HepG2 (cell line): ENCODE data around the gene KXD1. TPM values are rescaled to one million over a fixed set of nuclear protein-coding genes. Genes with fewer than 3 reads are reported as not detected.

Experiments used
- CC2D1A ChIP-seq: sonication (generic); formaldehyde crosslinking; IDR thresholded peaks from 2 replicates; pipeline ENCODE4 v1.8.1; 2023; ENCODE audit warnings: mild to moderate bottlenecking, missing genetic modification reagents
- CEBPG ChIP-seq: IDR thresholded peaks from 2 replicates; pipeline ENCODE4 v1.6.1; 2016
- FOSL1 ChIP-seq: sonication (generic); formaldehyde crosslinking; IDR thresholded peaks from 2 replicates; pipeline ENCODE4 v1.9.0; 2021; ENCODE audit warnings: missing genetic modification reagents, borderline replicate concordance
- FOXK2 ChIP-seq: fragments of 450-650 bp; IDR thresholded peaks from 2 replicates; pipeline ENCODE4 v1.6.1; 2016
- HMG20B ChIP-seq: conservative IDR thresholded peaks from 2 replicates; pipeline ENCODE4 v1.6.1; 2016; ENCODE audit warnings: missing genetic modification reagents, missing compliant biosample characterization
- HNF4A ChIP-seq: sonication (generic); formaldehyde crosslinking; IDR thresholded peaks from 2 replicates; pipeline ENCODE4 v1.4.0; 2020; ENCODE audit warnings: missing genetic modification reagents
- HOXA9 ChIP-seq: sonication (generic); formaldehyde crosslinking; IDR thresholded peaks from 2 replicates; pipeline ENCODE4 v1.8.1; 2022; ENCODE audit warnings: missing genetic modification reagents, mild to moderate bottlenecking, moderate library complexity, borderline replicate concordance
- KDM6A ChIP-seq: IDR thresholded peaks from 2 replicates; pipeline ENCODE4 v1.6.1; 2016; ENCODE audit warnings: low read depth
- MED8 ChIP-seq: sonication (generic); formaldehyde crosslinking; IDR thresholded peaks from 2 replicates; pipeline ENCODE4 v1.8.1; 2023; ENCODE audit warnings: mild to moderate bottlenecking, missing genetic modification reagents; ENCODE audit not compliant: insufficient replicate concordance
- NCOA2 ChIP-seq: sonication (generic); formaldehyde crosslinking; IDR thresholded peaks from 2 replicates; pipeline ENCODE4 v1.8.0; 2022; ENCODE audit warnings: inconsistent platforms
- NFATC3 ChIP-seq: sonication (generic); formaldehyde crosslinking; IDR thresholded peaks from 2 replicates; pipeline ENCODE4 v1.5.1; 2020; ENCODE audit warnings: mild to moderate bottlenecking, missing genetic modification reagents
- RARG ChIP-seq: sonication (generic); formaldehyde crosslinking; IDR thresholded peaks from 2 replicates; pipeline ENCODE4 v1.4.0; 2020; ENCODE audit warnings: low read depth, mild to moderate bottlenecking, missing genetic modification reagents
- ZNF451 ChIP-seq: sonication (generic); formaldehyde crosslinking; IDR thresholded peaks from 2 replicates; pipeline ENCODE4 v1.5.0; 2020; ENCODE audit warnings: mild to moderate bottlenecking, missing genetic modification reagents
- ZNF564 ChIP-seq: sonication (generic); formaldehyde crosslinking; IDR thresholded peaks from 2 replicates; pipeline ENCODE4 v1.8.1; 2023; ENCODE audit warnings: mild to moderate bottlenecking, missing genetic modification reagents
- ZNF629 ChIP-seq: sonication (generic); formaldehyde crosslinking; conservative IDR thresholded peaks from 2 replicates; pipeline ENCODE4 v1.5.0; 2020; ENCODE audit warnings: missing genetic modification reagents
- ZNF850 ChIP-seq: sonication (generic); formaldehyde crosslinking; conservative IDR thresholded peaks from 2 replicates; pipeline ENCODE4 v1.9.0; 2021; ENCODE audit warnings: mild to moderate bottlenecking, missing genetic modification reagents
- polyA plus RNA-seq, 8 experiments: library from polyadenylated mRNA; depleted of rRNA in 3 of 8; stranded (reverse) in 7 of 8; unstranded in 1 of 8; fragments of >200 nt; fragmentation: Illumina TruSeq in 4 of 8; extraction: Trizol in 4 of 8; gene quantifications; 2 replicates each; pipeline versions ENCODE4 v1.2.1 to v1.2.3, GENCODE V29; 2011 to 2016; ENCODE audit warnings: low read depth in 4 of 8, missing spikeins in 1 of 8, mixed read lengths in 1 of 8; ENCODE audit not compliant: insufficient read depth in 1 of 8
- total RNA-seq, 5 experiments: library from RNA; depleted of rRNA; stranded (reverse); fragments of >200 nt; fragmentation: Illumina TruSeq; extraction: Trizol; gene quantifications; 2 replicates each; pipeline ENCODE4 v1.2.3, GENCODE V29; 2016; ENCODE audit warnings: low read depth in 1 of 5
- TF ChIP-seq, protein P1 (sequence below): sonication (generic); formaldehyde crosslinking; IDR thresholded peaks from 2 replicates; pipeline ENCODE4 v1.4.0; 2020; ENCODE audit warnings: missing genetic modification reagents
- TF ChIP-seq, protein P2 (sequence below): IDR thresholded peaks from 2 replicates; pipeline ENCODE4 v1.6.1; 2018; ENCODE audit warnings: missing genetic modification reagents, mild to moderate bottlenecking, missing compliant biosample characterization
- TF ChIP-seq, protein P3 (sequence below), 2 experiments: sonication (generic) in 1 of 2; formaldehyde crosslinking in 1 of 2; IDR thresholded peaks; 2 replicates each; pipeline versions ENCODE4 v1.4.0 to v1.6.1; 2018 to 2020; ENCODE audit warnings: missing genetic modification reagents in 2 of 2, borderline replicate concordance in 1 of 2, low read depth in 1 of 2, mild to moderate bottlenecking in 1 of 2, missing biosample characterization in 1 of 2
- TF ChIP-seq, protein P4 (sequence below): sonication (generic); formaldehyde crosslinking; IDR thresholded peaks from 2 replicates; pipeline ENCODE4 v1.8.1; 2023; ENCODE audit warnings: mild to moderate bottlenecking, inconsistent platforms, moderate library complexity, missing genetic modification reagents, borderline replicate concordance
- TF ChIP-seq, protein P5 (sequence below), 2 experiments: fragments of 450-650 bp in 1 of 2; sonication (generic) in 1 of 2; formaldehyde crosslinking; IDR thresholded peaks; 2 replicates each; pipeline versions ENCODE4 v1.5.0 to v1.8.0; 2020 to 2022; ENCODE audit warnings: mild to moderate bottlenecking in 1 of 2, missing genetic modification reagents in 1 of 2
- TF ChIP-seq, protein P6 (sequence below): sonication (generic); formaldehyde crosslinking; IDR thresholded peaks from 2 replicates; pipeline ENCODE4 v1.8.1; 2023; ENCODE audit warnings: missing genetic modification reagents, mild to moderate bottlenecking, borderline replicate concordance

The KXD1 gene
- total and polyA plus RNA-seq, 2 of the 13 experiments (the other 11 are each of a cell fraction or from before 2014, with no cell fraction given): 44.6 to 143 TPM

DNA sequence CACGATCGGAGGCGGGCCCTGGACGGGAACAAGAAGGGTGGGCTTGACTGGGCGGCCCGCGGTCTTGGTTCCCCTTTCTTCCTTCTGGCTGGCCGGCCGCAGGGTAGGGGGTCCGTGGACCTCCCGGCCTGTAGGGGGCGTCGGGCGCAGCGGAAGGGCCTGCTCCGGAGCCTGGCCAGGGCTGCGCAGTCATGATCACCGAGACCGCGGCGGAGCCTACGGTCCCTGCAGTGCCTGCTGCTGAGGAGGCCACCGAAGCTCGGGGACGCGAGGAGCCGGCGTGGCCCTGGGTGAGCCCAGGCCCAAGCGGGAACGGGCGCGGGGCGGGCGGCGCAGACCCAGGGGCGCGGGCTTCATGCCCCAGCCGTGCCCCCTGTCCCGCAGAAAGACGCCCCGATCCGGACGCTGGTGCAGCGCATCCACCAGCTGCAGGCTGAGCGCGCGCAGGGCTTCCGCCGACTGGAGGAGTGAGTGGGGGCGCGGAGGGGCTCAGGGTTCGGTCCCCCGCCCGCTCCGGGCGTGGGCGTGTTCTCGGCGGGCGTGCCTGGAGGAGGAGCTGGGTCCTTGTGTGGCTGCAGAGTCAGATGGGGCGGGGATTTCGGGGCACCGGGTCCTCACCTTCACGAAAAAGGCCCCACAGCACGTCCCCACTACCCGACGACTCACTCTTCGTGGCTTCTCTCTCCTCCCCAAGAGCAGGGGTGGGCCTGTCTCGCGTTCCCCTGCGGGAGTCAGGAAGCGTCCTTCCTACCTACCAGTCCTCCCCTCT, 31.1 kb downstream of the KXD1 start, which contains the start of gene REX1BD (continued):
- peak; percentile 55 for TF ChIP-seq ZNF629 (CRISPR knock-in tag)
- peak; percentile 28; the same call in 1 of the 2 replicates for TF ChIP-seq HNF4A
- peak; percentile 41 for TF ChIP-seq NCOA2 (CRISPR knock-in tag)
- TF ChIP-seq CEBPG (CRISPR knock-in tag): 0 out of 2 replicates have a peak, but pooled peaks have one; percentile 4
- TF ChIP-seq HMG20B (CRISPR knock-in tag): peak; percentile 61; the same call in 1 of the 2 replicates
- 0 out of 2 replicates have a peak, but pooled peaks have one; percentile 56 for TF ChIP-seq ZNF850 (CRISPR knock-in tag)
- TF ChIP-seq, protein P1, sequence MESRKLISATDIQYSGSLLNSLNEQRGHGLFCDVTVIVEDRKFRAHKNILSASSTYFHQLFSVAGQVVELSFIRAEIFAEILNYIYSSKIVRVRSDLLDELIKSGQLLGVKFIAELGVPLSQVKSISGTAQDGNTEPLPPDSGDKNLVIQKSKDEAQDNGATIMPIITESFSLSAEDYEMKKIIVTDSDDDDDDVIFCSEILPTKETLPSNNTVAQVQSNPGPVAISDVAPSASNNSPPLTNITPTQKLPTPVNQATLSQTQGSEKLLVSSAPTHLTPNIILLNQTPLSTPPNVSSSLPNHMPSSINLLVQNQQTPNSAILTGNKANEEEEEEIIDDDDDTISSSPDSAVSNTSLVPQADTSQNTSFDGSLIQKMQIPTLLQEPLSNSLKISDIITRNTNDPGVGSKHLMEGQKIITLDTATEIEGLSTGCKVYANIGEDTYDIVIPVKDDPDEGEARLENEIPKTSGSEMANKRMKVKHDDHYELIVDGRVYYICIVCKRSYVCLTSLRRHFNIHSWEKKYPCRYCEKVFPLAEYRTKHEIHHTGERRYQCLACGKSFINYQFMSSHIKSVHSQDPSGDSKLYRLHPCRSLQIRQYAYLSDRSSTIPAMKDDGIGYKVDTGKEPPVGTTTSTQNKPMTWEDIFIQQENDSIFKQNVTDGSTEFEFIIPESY (CRISPR knock-in tag): peak; percentile 74
- TF ChIP-seq MED8 (CRISPR knock-in tag): peak; percentile 64
- TF ChIP-seq HOXA9: no peak
- TF ChIP-seq, protein P2, sequence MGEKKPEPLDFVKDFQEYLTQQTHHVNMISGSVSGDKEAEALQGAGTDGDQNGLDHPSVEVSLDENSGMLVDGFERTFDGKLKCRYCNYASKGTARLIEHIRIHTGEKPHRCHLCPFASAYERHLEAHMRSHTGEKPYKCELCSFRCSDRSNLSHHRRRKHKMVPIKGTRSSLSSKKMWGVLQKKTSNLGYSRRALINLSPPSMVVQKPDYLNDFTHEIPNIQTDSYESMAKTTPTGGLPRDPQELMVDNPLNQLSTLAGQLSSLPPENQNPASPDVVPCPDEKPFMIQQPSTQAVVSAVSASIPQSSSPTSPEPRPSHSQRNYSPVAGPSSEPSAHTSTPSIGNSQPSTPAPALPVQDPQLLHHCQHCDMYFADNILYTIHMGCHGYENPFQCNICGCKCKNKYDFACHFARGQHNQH (CRISPR knock-in tag): peak; percentile 88
- no peak; the same call in 1 of the 2 replicates for TF ChIP-seq RARG (CRISPR knock-in tag)
- TF ChIP-seq ZNF564 (CRISPR knock-in tag): 0 out of 2 replicates have a peak, but pooled peaks have one; percentile 27
- TF ChIP-seq KDM6A (CRISPR knock-in tag): 0 out of 2 replicates have a peak, but pooled peaks have one; percentile 18
- TF ChIP-seq FOSL1 (CRISPR knock-in tag): no peak
- peak; percentile 86; the same call in 1 of the 2 replicates for TF ChIP-seq ZNF451 (CRISPR knock-in tag)
- TF ChIP-seq, protein P3, sequence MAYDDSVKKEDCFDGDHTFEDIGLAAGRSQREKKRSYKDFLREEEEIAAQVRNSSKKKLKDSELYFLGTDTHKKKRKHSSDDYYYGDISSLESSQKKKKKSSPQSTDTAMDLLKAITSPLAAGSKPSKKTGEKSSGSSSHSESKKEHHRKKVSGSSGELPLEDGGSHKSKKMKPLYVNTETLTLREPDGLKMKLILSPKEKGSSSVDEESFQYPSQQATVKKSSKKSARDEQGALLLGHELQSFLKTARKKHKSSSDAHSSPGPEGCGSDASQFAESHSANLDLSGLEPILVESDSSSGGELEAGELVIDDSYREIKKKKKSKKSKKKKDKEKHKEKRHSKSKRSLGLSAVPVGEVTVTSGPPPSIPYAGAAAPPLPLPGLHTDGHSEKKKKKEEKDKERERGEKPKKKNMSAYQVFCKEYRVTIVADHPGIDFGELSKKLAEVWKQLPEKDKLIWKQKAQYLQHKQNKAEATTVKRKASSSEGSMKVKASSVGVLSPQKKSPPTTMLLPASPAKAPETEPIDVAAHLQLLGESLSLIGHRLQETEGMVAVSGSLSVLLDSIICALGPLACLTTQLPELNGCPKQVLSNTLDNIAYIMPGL (CRISPR knock-in tag; IDR thresholded peaks at IDR 0.05; ENCODE audit: borderline replicate concordance in 1 of 2, low read depth in 1 of 2): peak; percentile 99
- TF ChIP-seq, protein P4, sequence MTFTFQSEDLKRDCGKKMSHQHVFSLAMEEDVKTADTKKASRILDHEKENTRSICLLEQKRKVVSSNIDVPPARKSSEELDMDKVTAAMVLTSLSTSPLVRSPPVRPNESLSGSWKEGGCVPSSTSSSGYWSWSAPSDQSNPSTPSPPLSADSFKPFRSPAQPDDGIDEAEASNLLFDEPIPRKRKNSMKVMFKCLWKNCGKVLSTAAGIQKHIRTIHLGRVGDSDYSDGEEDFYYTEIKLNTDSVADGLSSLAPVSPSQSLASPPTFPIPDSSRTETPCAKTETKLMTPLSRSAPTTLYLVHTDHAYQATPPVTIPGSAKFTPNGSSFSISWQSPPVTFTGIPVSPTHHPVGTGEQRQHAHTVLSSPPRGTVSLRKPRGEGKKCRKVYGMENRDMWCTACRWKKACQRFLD: no peak
- no peak for TF ChIP-seq CC2D1A (CRISPR knock-in tag)
- TF ChIP-seq FOXK2: no peak
- no peak for TF ChIP-seq NFATC3
- TF ChIP-seq, protein P5, sequence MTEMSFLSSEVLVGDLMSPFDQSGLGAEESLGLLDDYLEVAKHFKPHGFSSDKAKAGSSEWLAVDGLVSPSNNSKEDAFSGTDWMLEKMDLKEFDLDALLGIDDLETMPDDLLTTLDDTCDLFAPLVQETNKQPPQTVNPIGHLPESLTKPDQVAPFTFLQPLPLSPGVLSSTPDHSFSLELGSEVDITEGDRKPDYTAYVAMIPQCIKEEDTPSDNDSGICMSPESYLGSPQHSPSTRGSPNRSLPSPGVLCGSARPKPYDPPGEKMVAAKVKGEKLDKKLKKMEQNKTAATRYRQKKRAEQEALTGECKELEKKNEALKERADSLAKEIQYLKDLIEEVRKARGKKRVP (CRISPR knock-in tag; IDR thresholded peaks at IDR 0.05): peak in 1 of 2 experiments; percentile 3; a peak in 1 of 4 replicates
- TF ChIP-seq, protein P6, sequence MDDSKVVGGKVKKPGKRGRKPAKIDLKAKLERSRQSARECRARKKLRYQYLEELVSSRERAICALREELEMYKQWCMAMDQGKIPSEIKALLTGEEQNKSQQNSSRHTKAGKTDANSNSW: no peak; the same call in 1 of the 2 replicates
